AG08395 (cell line): Measurements from ENCODE around the gene TAX1BP1.

ENCODE experiments used
- DNase-seq: peaks from one replicate; pipeline ENCODE4 v3.0.0; 2012; ENCODE audit warnings: mixed read lengths, low spot score

Gene TAX1BP1

DNA sequence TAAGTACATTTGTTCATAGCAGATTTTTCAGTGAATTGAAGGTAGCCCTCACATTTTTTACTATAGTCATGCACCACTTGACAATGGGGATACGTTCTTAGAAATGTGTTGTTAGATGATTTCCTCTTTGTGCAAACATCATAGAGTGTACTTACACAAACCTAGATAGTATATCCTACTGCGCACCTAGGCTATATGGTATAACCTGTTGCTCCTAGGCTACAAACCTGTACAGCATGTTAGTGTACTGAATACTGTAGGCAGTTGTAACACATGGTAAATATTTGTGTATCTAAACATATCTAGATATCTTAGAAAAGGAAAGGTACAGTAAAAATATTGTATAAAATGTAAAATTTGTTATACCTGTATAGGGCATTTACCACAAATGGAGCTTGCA lies 41.2 kb downstream of the TAX1BP1 start:
- no peak for DNase-seq

GRCh38 chr7:27782849-27783248 lies 42.9 kb downstream of the TAX1BP1 start:
- no peak for DNase-seq

- peak; percentile 38 for DNase-seq
These were observed 44.6 kb downstream of the TAX1BP1 start for GRCh38 chr7:27784399-27785053.

- DNase-seq = no peak
These were observed 48.5 kb downstream of the TAX1BP1 start for GRCh38 chr7:27788437-27788836.

GRCh38 chr7:27793780-27794179 lies 53.8 kb downstream of the TAX1BP1 start:
- DNase-seq = no peak

DNA sequence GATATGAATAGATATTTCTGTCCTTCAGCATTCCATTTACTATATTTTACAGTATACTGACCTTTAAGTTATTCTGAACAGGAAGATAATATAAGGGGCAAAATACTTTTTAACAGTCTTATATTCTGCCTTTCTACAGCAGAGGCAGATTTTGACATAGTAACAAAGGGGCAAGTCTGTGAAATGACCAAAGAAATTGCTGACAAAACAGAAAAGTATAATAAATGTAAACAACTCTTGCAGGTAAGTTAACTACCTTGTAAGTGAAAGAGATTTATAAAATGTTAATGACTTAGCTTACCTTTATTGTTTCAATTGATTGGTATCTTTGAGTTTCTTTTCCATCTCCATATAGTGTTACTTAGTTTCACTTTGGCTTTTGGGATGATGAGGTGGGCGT lies 56.0 kb downstream of the TAX1BP1 start:
- DNase-seq = no peak

- no peak for DNase-seq
These were observed 59.2 kb downstream of the TAX1BP1 start for GRCh38 chr7:27799212-27799611.

DNA sequence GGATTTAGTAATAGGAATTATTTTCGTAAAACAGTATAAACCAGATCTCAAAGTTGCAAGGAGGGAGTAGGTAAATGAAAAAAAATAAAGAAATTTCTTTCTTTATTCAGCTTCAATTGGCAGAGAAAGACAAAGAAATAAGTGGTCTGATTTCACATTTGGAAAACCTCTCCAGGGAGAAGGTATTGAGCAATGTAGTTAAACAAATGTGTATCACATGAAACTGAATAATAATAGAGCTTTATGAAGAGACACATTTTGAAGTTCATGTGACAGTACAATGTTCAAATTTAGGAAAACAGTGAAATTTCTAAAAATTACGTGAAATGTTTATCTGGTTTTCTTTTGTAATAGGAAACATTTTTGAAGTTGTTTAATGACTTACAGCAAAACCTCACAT lies 63.0 kb downstream of the TAX1BP1 start:
- DNase-seq = no peak

- no peak for DNase-seq
These were observed 64.2 kb downstream of the TAX1BP1 start for GRCh38 chr7:27804139-27804538.

DNA sequence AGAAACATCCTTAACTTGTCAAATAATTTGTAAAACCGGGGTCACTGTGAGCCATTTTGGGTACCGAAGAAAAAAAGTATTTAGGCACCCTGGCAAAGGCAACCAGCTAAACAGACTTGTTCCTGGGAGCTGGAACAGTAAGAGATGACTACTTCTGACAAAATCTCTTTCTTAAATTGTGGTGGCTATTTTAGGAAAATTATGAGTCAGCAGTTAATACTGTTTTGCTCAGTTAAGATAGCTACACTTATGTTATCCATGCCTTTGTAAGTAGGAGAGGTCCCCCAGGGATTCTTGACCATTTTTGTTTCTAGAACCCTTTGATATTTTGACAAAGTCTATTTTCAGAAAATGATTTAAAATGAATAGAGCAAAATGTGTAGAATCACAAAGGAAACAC lies 68.7 kb downstream of the TAX1BP1 start:
- peak; percentile 63 for DNase-seq

DNA sequence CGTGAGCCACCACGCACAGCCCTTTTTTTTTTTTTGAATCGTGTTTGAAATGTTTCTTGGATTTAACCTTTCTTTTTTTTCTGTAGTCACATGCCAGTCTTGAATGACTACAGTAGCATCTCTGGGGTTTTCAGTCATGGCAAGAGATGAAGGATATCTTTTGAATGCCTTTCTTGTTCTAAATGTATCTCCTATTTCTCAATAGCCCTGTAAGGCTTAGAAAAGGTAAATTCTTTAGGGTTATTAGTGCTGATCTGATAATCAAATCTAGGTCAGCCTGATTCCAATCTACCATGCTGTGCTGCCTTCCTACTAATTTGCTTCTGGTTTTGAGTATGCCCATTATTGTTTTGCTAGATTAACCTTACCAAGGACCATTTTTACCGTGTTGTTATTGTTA lies 70.2 kb downstream of the TAX1BP1 start:
- DNase-seq = no peak

DNA sequence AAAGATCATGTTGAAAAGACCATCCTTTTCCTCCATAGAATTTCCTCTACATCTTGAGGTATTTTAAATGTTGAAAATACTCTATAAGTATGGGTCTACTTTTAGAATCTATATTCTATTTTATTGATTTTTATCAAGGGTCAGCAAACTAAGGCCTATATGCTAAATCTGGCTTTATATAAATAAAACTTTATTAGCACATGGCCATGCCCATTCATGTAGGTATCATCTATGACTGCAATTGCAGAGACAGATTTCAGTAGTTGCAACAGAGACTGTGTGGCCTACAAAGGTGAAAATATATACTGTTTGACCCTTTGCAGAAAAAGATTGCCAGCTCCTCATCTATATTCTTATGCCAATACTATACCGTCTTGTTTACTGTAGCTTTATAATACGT lies 72.7 kb downstream of the TAX1BP1 start:
- no peak for DNase-seq

GRCh38 chr7:27822245-27822644 lies 82.3 kb downstream of the TAX1BP1 start:
- no peak for DNase-seq

DNA sequence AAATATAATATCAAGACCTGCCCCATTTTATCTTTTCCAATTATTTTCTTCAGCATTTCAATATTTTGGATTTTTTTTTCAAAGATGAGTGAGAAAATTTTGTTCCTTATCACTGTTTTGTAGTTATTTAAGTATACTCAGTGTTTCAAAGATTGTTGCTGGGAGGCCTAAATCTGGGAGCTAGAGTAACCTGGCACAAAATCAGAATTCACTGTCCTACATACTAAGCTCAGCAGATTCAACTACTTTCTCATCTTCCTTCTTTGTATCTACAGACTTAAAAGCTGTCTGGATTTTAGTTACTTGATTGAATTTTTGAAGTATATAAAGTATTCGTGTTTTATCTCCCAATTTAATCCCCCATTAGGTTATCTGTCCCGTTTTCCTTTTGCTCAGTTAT lies 85.9 kb downstream of the TAX1BP1 start:
- DNase-seq = no peak

DNA sequence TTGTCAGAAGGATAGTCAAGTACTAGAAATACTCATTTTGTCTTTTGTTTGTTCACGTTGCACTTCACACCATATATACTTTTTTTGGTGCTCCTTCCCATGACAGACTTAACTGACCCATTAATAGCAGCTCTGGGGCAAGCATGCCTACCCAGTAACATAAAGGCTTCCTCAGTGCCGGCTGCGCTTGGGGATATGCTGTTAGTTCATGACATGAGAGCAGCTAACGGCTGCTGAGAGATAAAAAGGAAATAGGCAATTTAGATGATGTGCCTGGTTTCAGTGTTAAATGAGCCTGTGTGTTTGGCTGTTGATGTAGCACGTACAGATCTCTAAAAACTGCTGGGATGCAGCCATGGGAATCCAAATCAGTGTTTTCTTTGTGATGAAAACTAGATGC lies 86.4 kb downstream of the TAX1BP1 start:
- DNase-seq = no peak

GRCh38 chr7:27834179-27834921 lies 94.4 kb downstream of the TAX1BP1 start:
- DNase-seq = no peak

DNA sequence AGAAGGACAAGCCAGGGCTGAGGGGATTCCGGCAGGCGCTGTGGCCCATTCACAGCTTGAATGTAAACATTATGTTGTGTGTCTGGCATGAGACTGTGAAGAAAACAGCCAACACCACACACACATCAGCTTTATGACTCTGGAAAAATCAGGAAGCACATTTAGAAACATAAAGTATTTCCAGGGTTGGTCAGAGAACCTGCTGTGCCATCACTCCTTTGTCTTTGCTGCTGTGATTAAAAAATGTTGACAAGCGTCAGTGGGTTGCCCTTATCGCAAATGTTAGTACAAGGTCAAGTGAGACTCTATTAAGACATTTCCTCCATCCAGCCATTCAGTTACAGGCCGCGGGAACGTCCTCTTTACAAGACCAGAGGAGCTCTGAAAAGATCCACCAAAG lies 95.4 kb downstream of the TAX1BP1 start:
- DNase-seq = no peak

- DNase-seq = no peak
These were observed 96.6 kb downstream of the TAX1BP1 start for GRCh38 chr7:27836536-27836935.

GRCh38 chr7:27839099-27839498 lies 99.1 kb downstream of the TAX1BP1 start:
- no peak for DNase-seq

DNA sequence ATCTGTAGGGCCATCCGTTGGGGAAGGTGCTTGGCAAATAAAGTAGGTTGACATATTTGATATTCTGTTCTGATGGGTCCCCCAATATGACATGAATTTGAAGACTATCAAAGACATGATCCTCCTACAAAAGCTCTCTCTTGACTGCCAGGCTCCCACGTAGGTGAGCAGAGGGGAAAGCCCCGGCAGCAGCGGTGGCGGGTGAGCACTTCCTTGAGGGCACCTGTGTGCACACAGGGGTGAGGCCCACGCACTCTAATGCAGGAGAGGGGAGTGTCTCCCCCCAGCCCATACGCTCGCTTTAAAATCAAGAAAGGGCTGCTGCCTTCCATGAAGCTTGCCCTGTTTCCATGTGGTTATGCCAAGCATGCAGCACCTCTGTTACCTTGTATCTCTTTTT lies 100.4 kb downstream of the TAX1BP1 start:
- no peak for DNase-seq

DNA sequence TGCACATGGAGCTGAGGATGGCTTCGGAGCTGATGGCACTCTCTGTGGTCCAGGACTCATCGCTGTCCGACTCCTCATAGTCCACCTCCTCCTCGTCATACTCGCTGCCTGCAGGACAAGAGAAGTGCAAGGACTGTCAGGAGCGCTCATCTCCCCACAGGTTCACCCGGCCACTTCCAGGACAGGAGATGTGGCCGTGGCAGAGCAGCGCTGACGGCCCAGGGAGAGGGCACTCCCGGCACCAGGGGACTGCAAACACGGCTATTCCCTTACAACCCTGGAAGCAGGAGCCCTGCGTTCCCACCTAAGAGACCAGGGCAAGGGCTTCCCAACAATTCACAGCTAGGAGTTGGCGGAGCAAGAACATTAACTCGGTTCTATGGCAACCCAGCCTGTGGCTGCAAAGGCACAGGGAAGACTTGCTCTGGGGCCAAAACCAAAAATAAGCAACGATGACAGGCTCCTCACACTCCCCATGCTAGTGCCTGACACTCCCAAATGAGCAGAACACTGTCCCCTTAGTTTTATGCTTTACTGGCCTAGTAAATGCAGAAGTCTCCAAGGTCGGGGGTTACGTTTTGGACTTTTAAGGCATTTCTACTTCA lies 100.9 kb downstream of the TAX1BP1 start:
- no peak for DNase-seq

DNA sequence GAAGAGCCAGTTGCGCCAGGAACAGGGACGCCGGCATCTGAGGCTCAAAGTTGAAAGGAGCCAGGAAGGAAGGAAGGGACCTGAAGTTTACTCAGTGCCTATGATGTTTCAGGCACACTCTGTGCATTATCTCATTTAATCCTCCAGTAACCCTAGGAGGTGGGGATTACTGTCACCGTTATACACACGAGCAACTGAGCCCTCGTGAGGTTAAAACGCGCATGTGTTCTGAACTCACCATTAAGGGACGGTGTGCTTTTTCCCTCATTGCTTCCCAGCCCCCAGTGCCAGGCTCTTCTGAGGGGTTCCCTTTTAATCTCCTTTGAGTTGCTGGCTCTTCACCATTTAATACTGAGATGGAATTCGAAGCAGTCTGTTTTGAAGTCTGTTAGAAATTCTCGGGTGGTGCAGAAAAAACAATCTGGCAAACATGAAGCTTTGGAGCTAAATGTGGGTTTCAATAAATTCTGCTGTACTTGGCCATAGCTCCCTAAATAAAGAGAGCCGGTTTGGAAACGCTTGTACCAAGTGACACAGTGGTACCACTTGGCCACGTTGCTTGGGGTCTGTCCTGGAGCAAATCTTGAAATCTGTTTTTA lies 102.2 kb downstream of the TAX1BP1 start:
- peak; percentile 22 for DNase-seq

- no peak for DNase-seq
These were observed 102.9 kb downstream of the TAX1BP1 start for GRCh38 chr7:27842851-27843250.
